Thyroid gland (tissue), 4 donors: Measurements from ENCODE around the gene CCDC88B. TPM values are rescaled to one million over a fixed set of nuclear protein-coding genes. Genes with fewer than 3 reads are reported as not detected.

Source experiments
- DNase-seq, 2 donors: peaks; one replicate each; pipeline ENCODE4 v3.0.0-alpha.2; 2019
- H3K27ac ChIP-seq, 3 donors: fragments of 200-600 bp; sonication (generic); 1 replicate in 2 of 3; 2 replicates in 1 of 3; pipeline ENCODE4 v1.5.1; 2016 to 2019; ENCODE audit warnings: mild to moderate bottlenecking in 1 of 3, moderate library complexity in 1 of 3
- H3K27me3 ChIP-seq: fragments of 200-600 bp; sonication (generic); one replicate; pipeline ENCODE4 v1.5.1; 2019
- H3K36me3 ChIP-seq, 2 donors: fragments of 200-600 bp; sonication (generic); one replicate each; pipeline ENCODE4 v1.5.1; 2016 to 2019
- H3K4me1 ChIP-seq, 2 donors: fragments of 200-600 bp; sonication (generic); one replicate each; pipeline ENCODE4 v1.5.1; 2017 to 2019
- H3K4me3 ChIP-seq, 3 donors: fragments of 200-600 bp; sonication (generic); replicated peaks in 1 of 3; 1 replicate in 2 of 3; 2 replicates in 1 of 3; pipeline ENCODE4 v1.5.1; 2016; ENCODE audit warnings: mild to moderate bottlenecking in 1 of 3
- H3K9me3 ChIP-seq: fragments of 200-600 bp; sonication (generic); one replicate; pipeline ENCODE4 v1.5.1; 2017
- CTCF ChIP-seq, 6 experiments: fragments of 200-600 bp in 3 of 6; fragments of 450-650 bp in 3 of 6; sonication (generic) in 3 of 6; IDR thresholded peaks; one replicate each; pipeline ENCODE4 v1.5.1; 2016 to 2019; ENCODE audit warnings: antibody characterized with exemption in 6 of 6, mild to moderate bottlenecking in 2 of 6, inconsistent platforms in 1 of 6, moderate library complexity in 1 of 6
- POLR2A ChIP-seq, 2 donors: fragments of 450-650 bp; IDR thresholded peaks; one replicate each; pipeline ENCODE4 v1.6.1; 2017; ENCODE audit warnings: antibody characterized with exemption in 2 of 2, mild to moderate bottlenecking in 2 of 2, moderate library complexity in 1 of 2
- WGBS, 2 donors: methylation state at CpG; one replicate each; pipeline ENCODE4 v1.1.5; 2017; 5-methylcytosine and 5-hydroxymethylcytosine counted together
- intact Hi-C: fragments of 100-400 bp; cut with DNase I; formaldehyde crosslinking; loops from one replicate; pipeline ENCODE4 v1.15.1; 2023
- total RNA-seq, 4 donors: library from RNA; depleted of rRNA; stranded (reverse); fragments of >200 nt; gene quantifications; one replicate each; pipeline ENCODE4 v1.2.3, GENCODE V29; 2016

The CCDC88B gene
- total RNA-seq, 4 donors from 2014 or later: 2.8 to 7.0 (median 3.6) TPM

DNA sequence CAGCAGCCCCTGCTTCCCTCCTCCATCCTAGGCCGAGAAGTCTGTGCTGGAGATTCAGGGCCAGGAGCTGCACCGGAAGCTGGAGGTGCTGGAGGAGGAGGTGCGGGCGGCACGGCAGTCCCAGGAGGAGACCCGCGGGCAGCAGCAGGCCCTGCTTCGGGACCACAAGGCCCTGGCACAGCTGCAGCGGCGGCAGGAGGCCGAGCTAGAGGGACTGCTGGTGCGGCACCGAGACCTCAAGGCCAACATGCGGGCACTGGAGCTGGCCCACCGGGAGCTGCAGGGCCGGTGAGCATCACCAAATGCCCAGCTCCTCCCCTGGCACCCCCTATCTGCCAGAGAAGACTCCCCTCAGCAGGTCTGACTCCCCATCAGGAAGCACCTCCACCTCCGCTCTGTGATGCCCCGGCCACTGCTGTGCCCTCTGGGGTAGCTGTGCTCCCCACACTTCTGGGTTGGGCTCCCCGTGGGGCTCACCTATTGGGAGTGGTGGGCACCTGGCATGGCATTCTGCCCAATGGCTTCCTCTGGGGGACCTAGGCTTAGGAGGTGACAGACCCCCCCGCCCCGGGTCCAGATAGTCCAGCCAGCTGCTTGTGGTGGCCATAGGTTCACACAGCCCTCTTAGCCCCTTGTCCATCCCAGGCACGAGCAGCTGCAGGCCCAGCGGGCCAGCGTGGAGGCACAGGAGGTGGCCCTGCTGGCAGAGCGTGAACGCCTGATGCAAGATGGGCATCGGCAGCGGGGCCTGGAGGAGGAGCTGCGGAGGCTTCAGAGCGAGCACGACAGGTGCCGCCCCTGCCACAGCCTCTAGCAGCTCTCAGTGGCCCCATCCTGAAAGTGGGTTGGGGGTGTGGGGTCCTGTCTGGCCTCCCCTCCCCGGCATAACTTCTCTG lies 12.3 kb downstream of the CCDC88B start:
- DNase-seq: no peak
- Histone ChIP-seq H3K36me3 (no peaks in the 10 kb centered on the region), H3K27me3 (no peaks in the 10 kb centered on the region), H3K9me3 (no peaks in the 10 kb centered on the region), H3K27ac (no peak overlapping the region), H3K4me3 (no peak overlapping the region), H3K4me1 (peaks cover 0 to 8% of the 10 kb centered on the region in 2 donors)
- TF ChIP-seq POLR2A (IDR thresholded peaks at IDR 0.05) (no peak), CTCF (IDR thresholded peaks at IDR 0.05) (no peak)
- 87 to 95% methylated on average over 14 to 27 of the region's 33 CpGs for WGBS, 2 donors
- intact Hi-C loops: no loop called here

GRCh38 chr11:64352995-64353714 lies 13.2 kb downstream of the CCDC88B start:
- no peaks in the 10 kb centered on the region for H3K36me3 ChIP-seq
- no peak for TF ChIP-seq CTCF (IDR thresholded peaks at IDR 0.05)
- no peak for TF ChIP-seq POLR2A (IDR thresholded peaks at IDR 0.05)
- no peak for DNase-seq
- WGBS, 2 donors: 91 to 93% methylated on average over 5 to 16 of the region's 34 CpGs
- no peaks in the 10 kb centered on the region for H3K9me3 ChIP-seq
- no peaks in the 10 kb centered on the region for H3K27me3 ChIP-seq
- H3K27ac ChIP-seq: no peak overlapping the region
- intact Hi-C loops: no loop called here
- H3K4me1 ChIP-seq: peaks cover 5 to 14% of the 10 kb centered on the region in 2 donors
- no peak overlapping the region for H3K4me3 ChIP-seq

DNA sequence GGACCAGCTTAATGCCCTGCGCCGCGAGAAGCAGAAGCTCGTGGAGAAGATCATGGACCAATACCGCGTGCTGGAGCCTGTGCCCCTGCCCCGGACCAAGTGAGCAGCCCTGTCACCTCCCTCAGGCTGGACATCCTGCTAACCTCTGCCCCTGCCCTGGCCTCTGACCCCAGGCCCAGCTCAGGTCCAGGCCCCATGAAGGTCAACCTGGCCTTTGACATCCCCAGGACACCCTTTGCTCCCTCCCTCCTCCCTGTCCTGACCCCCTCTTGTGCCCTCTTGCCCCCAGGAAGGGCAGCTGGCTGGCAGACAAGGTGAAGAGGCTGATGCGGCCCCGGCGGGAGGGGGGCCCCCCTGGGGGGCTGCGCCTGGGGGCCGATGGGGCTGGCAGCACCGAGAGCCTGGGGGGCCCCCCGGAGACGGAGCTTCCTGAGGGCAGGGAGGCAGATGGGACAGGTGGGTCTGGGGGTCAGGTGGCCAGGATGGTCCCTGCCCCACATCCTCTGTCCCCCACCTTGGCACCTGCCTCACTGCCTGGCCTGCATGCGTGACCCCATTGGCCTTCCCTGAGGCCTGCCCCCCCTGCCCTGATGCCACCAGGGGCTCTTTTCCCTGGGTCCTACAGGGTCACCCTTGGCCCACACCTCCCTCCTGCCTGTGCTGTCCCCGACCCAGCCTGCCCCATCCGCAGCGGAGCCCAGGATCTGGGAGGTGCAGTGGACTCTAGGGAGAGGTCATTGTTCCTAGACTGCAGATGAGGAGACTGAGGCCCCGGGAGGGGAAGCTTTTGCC lies 13.9 kb downstream of the CCDC88B start:
- no peak for DNase-seq
- Histone ChIP-seq H3K4me3 (no peak overlapping the region), H3K27me3 (no peaks in the 10 kb centered on the region), H3K9me3 (no peaks in the 10 kb centered on the region), H3K4me1 (peaks cover 11 to 20% of the 10 kb centered on the region in 2 donors), H3K27ac (no peak overlapping the region), H3K36me3 (no peaks in the 10 kb centered on the region)
- intact Hi-C loops: no loop called here
- TF ChIP-seq CTCF (IDR thresholded peaks at IDR 0.05): no peak
- TF ChIP-seq POLR2A (IDR thresholded peaks at IDR 0.05): no peak
- 83 to 92% methylated on average over 12 to 15 of the region's 20 CpGs for WGBS, 2 donors

DNA sequence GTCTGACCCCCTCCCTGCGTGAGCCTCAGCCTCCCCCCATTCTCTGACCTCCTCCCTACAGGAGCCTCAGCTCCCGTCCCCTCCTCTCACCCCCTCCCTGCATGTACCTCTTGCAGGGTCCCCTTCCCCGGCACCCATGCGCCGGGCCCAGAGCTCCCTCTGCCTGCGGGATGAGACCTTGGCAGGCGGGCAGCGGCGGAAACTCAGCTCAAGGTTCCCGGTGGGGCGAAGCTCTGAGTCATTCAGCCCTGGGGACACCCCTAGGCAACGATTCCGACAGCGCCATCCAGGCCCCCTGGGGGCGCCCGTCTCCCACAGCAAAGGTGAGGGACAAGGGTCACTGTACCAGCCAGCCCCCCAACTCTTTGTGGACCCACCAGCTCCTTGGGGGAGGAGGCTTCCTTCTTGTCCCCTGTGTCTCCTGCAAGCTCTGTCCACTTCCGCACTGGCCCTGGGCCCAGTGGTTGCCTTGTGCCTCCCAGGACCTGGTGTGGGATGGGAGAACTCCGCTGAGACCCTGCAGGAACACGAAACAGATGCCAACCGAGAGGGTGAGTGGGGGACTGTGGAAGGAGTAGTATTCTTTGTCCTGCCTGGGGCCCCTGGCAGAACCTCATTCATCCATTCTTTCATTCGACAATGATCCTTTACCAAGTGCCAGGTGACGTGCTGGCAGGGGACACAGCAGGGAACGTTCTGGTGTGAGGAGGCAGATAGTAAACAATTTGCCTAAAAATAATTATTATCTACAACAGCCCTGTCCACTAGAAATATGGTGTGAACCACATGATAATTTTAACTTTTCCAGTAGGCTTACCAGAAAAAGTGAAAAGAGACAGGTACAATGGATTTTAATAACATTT lies 15.3 kb downstream of the CCDC88B start:
- Histone ChIP-seq H3K9me3 (no peaks in the 10 kb centered on the region), H3K36me3 (no peaks in the 10 kb centered on the region), H3K27ac (peak overlapping the region in 1 of 3 donors; percentile 55), H3K4me3 (no peak overlapping the region), H3K4me1 (peaks cover 22 to 29% of the 10 kb centered on the region in 2 donors), H3K27me3 (no peaks in the 10 kb centered on the region)
- WGBS, 2 donors: 24 to 48% methylated on average over 9 to 12 of the region's 23 CpGs
- intact Hi-C loops: no loop called here
- peak; percentile 80 to 82 for DNase-seq
- TF ChIP-seq POLR2A (IDR thresholded peaks at IDR 0.05) (no peak), CTCF (IDR thresholded peaks at IDR 0.05) (peak; percentile 43 to 86 (median 72))
